Endothelial cell of umbilical vein (primary cell): ENCODE results near the gene KHDC3L. TPM values are rescaled to one million over a fixed set of nuclear protein-coding genes. Genes with fewer than 3 reads are reported as not detected.

Experiments used
- BruUV-seq: library from RNA; stranded (reverse); fragments of 400-500 nt; replicated peaks from 2 replicates; lab custom pipeline; 2021; lab: Mats Ljungman, UMichigan
- CTCF ChIA-PET: fragments of 300-600, 350-600 bp; sonication (Branson Sonifier 250); formaldehyde crosslinking; loops from one replicate; lab custom pipeline; 2021; ENCODE audit warnings: antibody characterized with exemption, inconsistent platforms; lab: Charles Lee
- POLR2A ChIA-PET: fragments of 300-600, 350-600 bp; sonication (Branson Sonifier 250); formaldehyde crosslinking; loops from one replicate; lab custom pipeline; 2021; ENCODE audit warnings: antibody characterized with exemption, inconsistent platforms; lab: Charles Lee
- DNase-seq: peaks from one replicate; pipeline ENCODE4 v3.0.0-alpha.2; 2011; ENCODE audit warnings: low read depth, low spot score
- FAIRE-seq: peaks from 2 replicates; lab custom pipeline; 2011; peaks lifted over from hg19 to GRCh38; lab: Jason Lieb, UNC
- H2AFZ ChIP-seq: 2 replicates; pipeline ENCODE4 v1.6.0; 2012; ENCODE audit warnings: low read depth, low read length, control low read depth, inconsistent platforms
- H3K27ac ChIP-seq: 2 replicates; pipeline ENCODE4 v1.5.1; 2011; ENCODE audit warnings: low read depth, mild to moderate bottlenecking, control low read depth, low read length, moderate library complexity; ENCODE audit not compliant: insufficient read depth
- H3K27me3 ChIP-seq, 2 experiments: 2 replicates each; pipeline versions ENCODE4 v1.6.0 to v1.6.1; 2011; ENCODE audit warnings: low read length in 2 of 2, mixed read lengths in 1 of 2; ENCODE audit not compliant: control insufficient read depth in 2 of 2, insufficient read depth in 2 of 2
- H3K36me3 ChIP-seq, 2 experiments: 2 replicates in 1 of 2; 3 replicates in 1 of 2; pipeline ENCODE4 v1.5.1; 2011; ENCODE audit warnings: low read length in 2 of 2, mild to moderate bottlenecking in 1 of 2, moderate library complexity in 1 of 2; ENCODE audit not compliant: control insufficient read depth in 2 of 2, insufficient read depth in 2 of 2; ENCODE audit errors: extremely low read depth in 1 of 2
- H3K4me1 ChIP-seq: 3 replicates; pipeline ENCODE4 v1.5.1; 2011; ENCODE audit warnings: mild to moderate bottlenecking, low read length; ENCODE audit not compliant: control insufficient read depth, insufficient read depth; ENCODE audit errors: extremely low read depth
- H3K4me2 ChIP-seq: 2 replicates; pipeline ENCODE4 v1.6.1; 2011; ENCODE audit warnings: low read length, control low read depth, mixed read lengths; ENCODE audit not compliant: insufficient read depth
- H3K4me3 ChIP-seq, 3 experiments: fragments of 200-600 bp in 1 of 3; sonication (generic), shearing (Covaris generic) in 1 of 3; replicated peaks in 1 of 3; 2 replicates each; pipeline ENCODE4 v1.5.1; 2011 to 2016; ENCODE audit warnings: control low read depth in 3 of 3, low read length in 3 of 3, mild to moderate bottlenecking in 2 of 3, inconsistent platforms in 1 of 3, low read depth in 1 of 3, moderate library complexity in 1 of 3; ENCODE audit not compliant: insufficient read depth in 1 of 3
- H3K79me2 ChIP-seq: 2 replicates; pipeline ENCODE4 v1.6.0; 2012; ENCODE audit warnings: low read length, inconsistent platforms; ENCODE audit not compliant: control insufficient read depth, insufficient read depth
- H3K9ac ChIP-seq: replicated peaks from 2 replicates; pipeline ENCODE3; 2011; ENCODE audit warnings: low read length, control low read depth; ENCODE audit not compliant: insufficient read depth; ENCODE audit errors: extremely low read depth
- H3K9me1 ChIP-seq: replicated peaks from 3 replicates; pipeline ENCODE4 v1.6.0; 2011; ENCODE audit warnings: mild to moderate bottlenecking, low read length; ENCODE audit not compliant: control insufficient read depth, insufficient read depth; ENCODE audit errors: extremely low read depth
- H3K9me3 ChIP-seq: replicated peaks from 2 replicates; pipeline ENCODE4 v1.5.1; 2012; ENCODE audit warnings: low read length, inconsistent platforms; ENCODE audit not compliant: control insufficient read depth, insufficient read depth
- H4K20me1 ChIP-seq: replicated peaks from 2 replicates; pipeline ENCODE3; 2011; ENCODE audit warnings: mild to moderate bottlenecking, low read length; ENCODE audit not compliant: control insufficient read depth, insufficient read depth; ENCODE audit errors: extremely low read depth
- CTCF ChIP-seq, 2 donors: IDR thresholded peaks; 1 replicate in 1 of 2; 2 replicates in 1 of 2; pipeline ENCODE4 v1.5.1; 2011; ENCODE audit warnings: low read length in 2 of 2, mild to moderate bottlenecking in 2 of 2, moderate library complexity in 2 of 2, control low read depth in 1 of 2, inconsistent platforms in 1 of 2, low read depth in 1 of 2; ENCODE audit not compliant: insufficient read depth in 1 of 2; ENCODE audit errors: extremely low read depth in 1 of 2
- EZH2 ChIP-seq: IDR thresholded peaks from 2 replicates; pipeline ENCODE4 v1.6.1; 2012; ENCODE audit warnings: borderline replicate concordance, low read depth, mild to moderate bottlenecking, moderate library complexity, low read length, inconsistent platforms; ENCODE audit not compliant: severe bottlenecking
- FOS ChIP-seq: IDR thresholded peaks from 2 replicates; pipeline ENCODE4 v1.6.1; 2011; ENCODE audit warnings: mild to moderate bottlenecking, low read length, moderate library complexity, borderline replicate concordance; ENCODE audit not compliant: insufficient read depth
- JUN ChIP-seq: IDR thresholded peaks from 2 replicates; pipeline ENCODE4 v1.6.1; 2011; ENCODE audit warnings: borderline replicate concordance, low read depth; ENCODE audit not compliant: insufficient read length, insufficient read depth
- MAX ChIP-seq: IDR thresholded peaks from 2 replicates; pipeline ENCODE4 v1.6.1; 2011; ENCODE audit not compliant: insufficient read depth, insufficient read length
- MYC ChIP-seq: IDR thresholded peaks from one replicate; pipeline ENCODE4 v1.6.1; 2011; ENCODE audit warnings: mild to moderate bottlenecking, low read depth, low read length
- POLR2AphosphoS5 ChIP-seq: IDR thresholded peaks from 2 replicates; pipeline ENCODE4 v1.6.1; 2012; ENCODE audit warnings: low read depth, mild to moderate bottlenecking, control low read depth, low read length, moderate library complexity; ENCODE audit not compliant: insufficient read depth
- dilution Hi-C: fragments of 300-500 bp; cut with MboI; formaldehyde crosslinking; loops from one replicate; pipeline ENCODE4 v1.15.0; 2019; ENCODE audit warnings: low sequenced_read_pairs; ENCODE audit not compliant: extremely low pct_ligation_motif_present
- intact Hi-C: fragments of 100-400 bp; cut with micrococcal nuclease; formaldehyde crosslinking; loops from one replicate; pipeline ENCODE4 v1.10.0; 2022
- polyA plus RNA-seq, 4 experiments: library from polyadenylated mRNA; depleted of rRNA in 3 of 4; stranded (reverse) in 3 of 4; unstranded in 1 of 4; fragments of >200 nt; gene quantifications; 2 replicates each; pipeline versions ENCODE4 v1.2.1 to v1.2.3, GENCODE V29; 2011 to 2012; ENCODE audit warnings: missing spikeins in 1 of 4
- total RNA-seq: library from RNA; stranded (reverse); gene quantifications from 2 replicates; pipeline ENCODE4 v1.2.3, GENCODE V29; 2021

KHDC3L gene
- total and polyA plus RNA-seq, 2 donors (not counting 3 experiments of a cell fraction or from before 2014, with no cell fraction given) = not detected

- no peak overlapping the region for H3K27ac ChIP-seq
- DNase-seq (no peak), FAIRE-seq (no peak)
- no peak overlapping the region for H2AFZ ChIP-seq
- no peaks in the 10 kb centered on the region for H3K9me1 ChIP-seq
- H3K9ac ChIP-seq = no peak overlapping the region
- H3K9me3 ChIP-seq = no peaks in the 10 kb centered on the region
- ChIA-PET POLR2A (no interaction called here), CTCF (interaction anchor here (0.7 kb wide), 1 partner anchor 110 kb away, joined by 3 read pairs; no protein-coding TSS in a partner anchor)
- H3K4me3 ChIP-seq = no peak overlapping the region
- no peak for TF ChIP-seq CTCF (IDR thresholded peaks at IDR 0.05; ENCODE audit: extremely low read depth in 1 of 2, insufficient read depth in 1 of 2, low read depth in 1 of 2, low read length in 2 of 2)
- TF ChIP-seq EZH2 = no peak
- TF ChIP-seq POLR2AphosphoS5 = no peak
- TF ChIP-seq MYC = no peak
- TF ChIP-seq FOS = no peak
- no peak for TF ChIP-seq MAX
- TF ChIP-seq JUN = no peak
- dilution Hi-C loops = no loop called here
- no peaks in the 10 kb centered on the region for H3K36me3 ChIP-seq
- H3K4me1 ChIP-seq = no peaks in the 10 kb centered on the region
- no peaks in the 10 kb centered on the region for H3K79me2 ChIP-seq
- intact Hi-C loops = no loop called here
- H4K20me1 ChIP-seq = no peaks in the 10 kb centered on the region
- no TSS peak for BruUV-seq
- no peak overlapping the region for H3K4me2 ChIP-seq
- H3K27me3 ChIP-seq = no peaks in the 10 kb centered on the region
These were observed 10.1 kb downstream of the KHDC3L start for GRCh38 chr6:73372516-73372915.
